ENCODE data around the gene LCN6.
"Not testable (repeated sequence)": the region's sequence is repeated elsewhere in the genome, so short reads cannot be mapped to it uniquely, and the experiment has no call there.

The LCN6 gene, protein sequence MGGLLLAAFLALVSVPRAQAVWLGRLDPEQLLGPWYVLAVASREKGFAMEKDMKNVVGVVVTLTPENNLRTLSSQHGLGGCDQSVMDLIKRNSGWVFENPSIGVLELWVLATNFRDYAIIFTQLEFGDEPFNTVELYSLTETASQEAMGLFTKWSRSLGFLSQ

GRCh38 chr9:136748201-136748600 is at the start of gene LCN6:
Gene LCN6 (minus strand): TSS chr9:136748525. CDS start chr9:136748483, 42 bp downstream.
- DNase-seq (ENCODE audit: low read depth), result no peak

- not testable (repeated sequence) for DNase-seq (ENCODE audit: low read depth)
These were observed 48.5 kb upstream of the LCN6 start for GRCh38 chr9:136796775-136797347.

DNA sequence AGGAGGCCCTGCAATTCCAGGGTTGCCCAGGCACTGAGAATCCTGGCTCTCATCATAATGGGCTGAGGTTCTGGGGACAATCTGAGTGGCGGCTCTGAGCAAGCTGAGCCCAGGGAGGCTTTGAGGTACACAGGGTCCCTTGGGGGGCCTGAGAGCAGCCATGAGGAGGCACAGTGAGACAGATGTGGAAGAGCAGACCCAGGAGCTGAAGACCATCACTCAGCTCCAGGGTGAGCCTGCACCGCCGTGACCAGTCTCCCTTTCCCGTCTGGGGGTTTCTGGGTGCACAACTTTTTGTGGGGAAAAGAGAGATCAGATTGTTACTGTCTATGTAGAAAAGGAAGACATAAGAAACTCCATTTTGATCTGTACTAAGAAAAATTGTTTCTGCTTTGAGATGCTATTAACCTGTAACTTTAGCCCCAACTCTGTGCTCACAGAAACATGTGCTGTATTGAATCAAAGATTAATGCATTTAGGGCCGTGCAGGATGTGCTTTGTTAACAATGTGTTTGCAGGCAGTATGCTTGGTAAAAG is 48.0 kb upstream of the LCN6 start, which contains the start of gene CCDC183:
Gene CCDC183, plus strand, starts transcription at position 101 of the 537 bp plus-strand sequence. Its CDS starts 60 bp downstream, at position 161.
- DNase-seq (ENCODE audit: low read depth), result no peak

- no peak for DNase-seq (ENCODE audit: low read depth)
These were observed 46.6 kb upstream of the LCN6 start for GRCh38 chr9:136795000-136795348.

DNA sequence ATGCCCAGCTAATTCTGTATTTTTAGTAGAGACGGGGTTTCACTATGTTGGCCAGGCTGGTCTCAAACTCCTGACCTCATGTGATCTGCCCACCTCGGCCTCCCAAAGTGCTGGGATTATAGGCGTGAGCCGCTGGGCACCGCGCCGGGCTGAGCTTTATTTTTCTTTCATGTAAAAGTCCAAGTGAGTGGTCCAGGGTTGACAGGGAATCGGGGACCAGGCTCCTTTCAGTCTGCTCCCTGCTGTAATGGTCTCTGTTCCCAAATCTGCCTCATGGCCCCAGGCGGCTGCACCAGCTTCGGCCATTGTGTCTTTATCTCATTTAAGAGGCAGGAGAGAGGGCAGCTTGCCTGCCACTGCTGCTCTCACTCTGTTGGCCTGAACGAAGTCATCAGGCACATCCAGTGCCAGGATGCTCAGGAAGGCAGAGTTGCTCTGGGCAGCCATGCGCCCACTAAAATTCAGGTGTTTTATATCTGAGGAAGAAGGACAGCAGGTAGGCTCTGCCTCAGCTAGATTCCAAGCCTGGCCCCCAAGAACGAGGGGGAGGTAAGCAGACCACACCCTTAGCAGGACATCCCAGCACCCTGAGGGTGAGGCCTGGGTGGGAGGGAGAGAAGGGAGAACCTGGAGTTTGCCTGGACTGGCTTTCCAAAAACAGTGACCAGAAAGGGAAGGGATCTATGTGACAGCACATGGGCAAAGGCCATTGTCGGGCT is 46.1 kb upstream of the LCN6 start:
- DNase-seq (ENCODE audit: low read depth), result no peak

GRCh38 chr9:136793086-136793946 is 45.0 kb upstream of the LCN6 start:
- no peak for DNase-seq (ENCODE audit: low read depth)

DNA sequence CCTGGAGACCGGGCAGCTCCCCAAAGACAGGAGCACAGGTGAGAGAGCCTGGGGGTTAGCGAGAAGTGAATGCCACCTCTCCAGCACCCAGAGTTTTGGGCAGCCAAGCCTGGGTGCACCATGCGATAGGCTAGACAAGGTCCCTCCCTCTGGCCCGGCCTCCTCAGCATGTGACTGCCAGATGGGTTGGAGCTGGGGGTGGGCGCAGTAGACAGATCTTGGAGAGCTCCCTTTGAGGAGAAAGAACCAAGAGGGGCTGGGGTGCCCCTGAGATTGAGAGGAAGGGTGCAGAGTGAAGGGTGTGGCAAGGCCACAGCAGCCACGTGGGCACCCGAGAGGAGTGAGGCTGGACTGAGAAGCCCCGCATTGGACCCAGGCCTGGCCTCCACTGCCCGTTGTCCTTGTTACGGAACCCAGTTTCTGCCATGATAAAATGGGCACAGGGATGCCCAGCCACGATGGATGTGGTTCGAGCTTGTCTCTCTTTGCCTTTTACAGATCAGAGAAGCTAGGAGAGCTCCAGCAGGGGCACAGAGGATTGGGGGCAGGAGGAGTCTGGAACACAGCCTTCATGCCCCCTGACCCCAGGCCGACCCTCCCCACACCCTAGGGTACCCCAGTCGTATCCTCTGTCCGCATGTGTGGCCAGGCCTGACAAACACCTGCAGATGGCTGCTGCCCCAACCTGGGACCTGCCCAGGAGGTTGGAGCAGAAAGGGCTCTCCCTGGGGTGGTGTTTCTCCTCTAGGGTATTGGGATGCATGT is 44.2 kb upstream of the LCN6 start:
- no peak for DNase-seq (ENCODE audit: low read depth)

DNA sequence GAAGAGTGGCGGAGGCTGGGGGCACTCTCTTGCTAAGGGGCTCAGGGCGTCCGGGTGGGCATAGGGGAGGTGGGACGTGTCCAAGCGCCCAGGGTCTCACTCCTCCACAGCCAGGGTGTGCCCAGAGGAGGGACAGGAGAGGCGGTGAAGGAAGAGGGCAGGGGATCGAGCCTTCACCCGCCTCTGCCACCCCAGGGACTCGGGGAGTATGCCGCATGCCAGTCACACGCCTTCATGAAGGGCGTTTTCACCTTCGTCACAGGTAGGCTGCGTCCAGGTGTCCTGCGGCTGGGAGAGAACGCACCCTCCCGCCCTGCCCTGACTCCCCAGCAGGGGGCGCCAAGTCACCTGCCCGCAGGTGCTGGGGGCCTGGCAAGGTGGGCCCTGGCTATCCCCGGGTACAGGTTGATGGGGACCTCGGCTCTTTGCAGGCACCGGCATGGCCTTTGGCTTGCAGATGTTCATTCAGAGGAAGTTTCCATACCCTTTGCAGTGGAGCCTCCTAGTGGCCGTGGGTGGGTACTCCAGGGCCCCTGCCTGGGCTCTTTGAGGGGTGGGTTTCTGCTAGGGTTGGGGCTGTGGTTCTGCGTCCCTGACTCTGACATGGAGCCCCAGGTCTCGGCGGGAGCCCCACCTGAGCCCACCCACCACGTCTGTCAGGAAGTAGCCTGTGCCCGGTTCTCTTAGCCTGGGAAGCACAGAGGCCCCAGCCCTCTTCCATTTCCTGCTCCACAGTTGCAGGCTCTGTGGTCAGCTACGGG is 43.4 kb upstream of the LCN6 start:
- DNase-seq (ENCODE audit: low read depth), result peak; percentile 58

- DNase-seq (ENCODE audit: low read depth), result peak; percentile 99
These were observed 42.6 kb upstream of the LCN6 start, which contains the start of gene TMEM141 for GRCh38 chr9:136790640-136791515. Gene TMEM141 (plus strand): TSS chr9:136791344. CDS start chr9:136791371, 27 bp downstream.

DNA sequence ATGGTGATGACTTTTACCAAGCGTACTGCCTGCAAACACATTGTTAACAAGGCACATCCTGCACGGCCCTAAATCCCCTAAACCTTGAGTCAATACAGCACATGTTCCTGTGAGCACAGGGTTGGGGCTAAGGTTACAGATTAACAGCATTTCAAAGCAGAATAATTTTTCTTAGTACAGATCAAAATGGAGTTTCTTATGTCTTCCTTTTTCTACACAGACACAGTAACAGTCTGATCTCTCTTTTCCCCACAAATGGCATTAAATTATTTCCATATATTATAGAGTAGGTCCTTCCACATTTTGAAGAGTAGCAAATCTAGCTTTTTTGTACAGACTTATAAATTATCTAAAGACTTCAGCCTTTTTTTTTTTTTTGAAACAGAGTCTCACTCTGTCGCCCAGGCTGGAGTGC is 41.2 kb upstream of the LCN6 start:
- DNase-seq (ENCODE audit: low read depth), result no peak

GRCh38 chr9:136788644-136789522 is 40.6 kb upstream of the LCN6 start:
- DNase-seq (ENCODE audit: low read depth), result not testable (repeated sequence)

DNA sequence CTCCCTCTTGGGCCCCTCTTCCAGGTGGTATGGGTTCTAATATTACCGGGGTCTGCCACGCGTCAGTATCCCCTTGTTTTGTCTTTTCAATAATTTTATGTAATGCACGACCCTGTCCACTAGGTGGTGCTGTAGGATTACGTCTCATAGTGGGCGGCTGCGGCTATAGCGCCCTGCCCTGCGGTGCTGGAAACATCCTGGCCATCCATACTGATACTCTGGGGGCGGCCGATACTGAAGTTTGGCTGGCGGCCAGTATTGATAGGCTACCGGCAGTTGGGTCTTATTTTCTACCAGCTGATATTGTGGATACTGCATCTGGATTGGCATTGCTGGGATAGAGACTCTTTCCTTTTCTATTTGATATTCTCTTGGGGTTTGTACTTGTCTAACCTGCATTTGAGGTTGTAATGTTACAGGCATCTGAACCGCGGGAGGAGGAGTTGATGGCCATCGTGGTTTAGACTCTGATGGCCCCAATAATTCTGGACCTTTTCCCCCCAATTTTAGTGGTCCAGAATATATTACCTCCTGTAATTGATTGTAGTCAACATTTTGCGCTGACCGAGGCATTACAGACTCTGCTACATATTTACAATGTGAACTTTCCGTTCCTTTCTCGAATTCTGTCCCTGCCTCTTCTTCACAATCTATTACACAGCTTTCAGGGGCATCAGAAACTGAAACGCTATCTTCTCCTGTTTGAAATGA is 39.5 kb upstream of the LCN6 start:
- DNase-seq (ENCODE audit: low read depth), result peak; percentile 53

- DNase-seq (ENCODE audit: low read depth), result not testable (repeated sequence)
These were observed 38.7 kb upstream of the LCN6 start for GRCh38 chr9:136786983-136787382.

DNA sequence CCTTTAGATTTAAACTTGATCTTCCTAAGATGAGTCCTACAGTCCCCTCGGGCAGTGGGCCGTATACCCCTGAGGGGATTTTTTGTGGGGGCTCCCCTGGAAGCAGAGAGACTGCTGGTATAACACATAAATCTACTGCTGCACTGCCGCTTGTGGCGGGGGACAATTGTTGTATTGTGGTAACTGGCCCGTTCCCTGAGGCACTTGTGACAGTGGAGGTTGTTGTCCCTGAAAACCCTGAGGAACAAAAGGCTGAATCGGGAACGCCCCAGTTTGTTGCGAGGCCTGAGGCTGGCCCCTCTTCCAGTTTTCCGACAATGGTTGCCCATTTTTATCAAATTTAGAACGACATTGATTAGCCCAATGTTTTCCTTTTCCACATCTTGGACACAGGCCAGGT is 38.1 kb upstream of the LCN6 start:
- DNase-seq (ENCODE audit: low read depth), result no peak

GRCh38 chr9:136785565-136786355 is 37.4 kb upstream of the LCN6 start:
- DNase-seq (ENCODE audit: low read depth), result not testable (repeated sequence)

GRCh38 chr9:136784997-136785361 is 36.7 kb upstream of the LCN6 start:
- DNase-seq (ENCODE audit: low read depth), result no peak

Measured in activated T-cell treated with anti-CD3 and anti-CD28 coated beads for 1 hour (primary cell).